ENCODE results near the gene CPNE9. TPM values are rescaled to one million over a fixed set of nuclear protein-coding genes. Genes with fewer than 3 reads are reported as not detected.

Gene CPNE9
- total and polyA plus RNA-seq, 2 of the 13 experiments (the other 11 are each of a cell fraction or from before 2014, with no cell fraction given), result 0.20 TPM; not detected in 1

DNA sequence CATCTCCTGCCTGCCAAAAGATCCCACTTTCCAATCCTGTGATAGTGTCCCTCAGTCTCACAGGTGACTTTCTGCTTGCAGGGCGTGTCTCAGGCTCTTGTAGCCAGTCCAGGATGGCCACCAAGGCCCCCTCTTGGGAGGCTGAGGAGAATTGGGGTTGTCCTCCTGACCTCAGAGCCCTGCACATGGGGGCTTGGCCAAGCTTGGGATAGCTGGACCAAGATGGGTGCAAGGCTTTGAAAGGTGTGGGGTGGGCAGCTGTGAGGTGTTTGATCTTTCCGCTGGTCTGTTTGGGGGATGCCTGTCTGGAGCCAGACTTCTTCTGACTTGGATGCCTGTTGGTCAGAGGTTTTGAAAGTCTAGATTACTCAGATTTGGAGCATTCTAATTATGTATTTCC is 12.0 kb upstream of the CPNE9 start (continued):
- TF ChIP-seq, protein P1, sequence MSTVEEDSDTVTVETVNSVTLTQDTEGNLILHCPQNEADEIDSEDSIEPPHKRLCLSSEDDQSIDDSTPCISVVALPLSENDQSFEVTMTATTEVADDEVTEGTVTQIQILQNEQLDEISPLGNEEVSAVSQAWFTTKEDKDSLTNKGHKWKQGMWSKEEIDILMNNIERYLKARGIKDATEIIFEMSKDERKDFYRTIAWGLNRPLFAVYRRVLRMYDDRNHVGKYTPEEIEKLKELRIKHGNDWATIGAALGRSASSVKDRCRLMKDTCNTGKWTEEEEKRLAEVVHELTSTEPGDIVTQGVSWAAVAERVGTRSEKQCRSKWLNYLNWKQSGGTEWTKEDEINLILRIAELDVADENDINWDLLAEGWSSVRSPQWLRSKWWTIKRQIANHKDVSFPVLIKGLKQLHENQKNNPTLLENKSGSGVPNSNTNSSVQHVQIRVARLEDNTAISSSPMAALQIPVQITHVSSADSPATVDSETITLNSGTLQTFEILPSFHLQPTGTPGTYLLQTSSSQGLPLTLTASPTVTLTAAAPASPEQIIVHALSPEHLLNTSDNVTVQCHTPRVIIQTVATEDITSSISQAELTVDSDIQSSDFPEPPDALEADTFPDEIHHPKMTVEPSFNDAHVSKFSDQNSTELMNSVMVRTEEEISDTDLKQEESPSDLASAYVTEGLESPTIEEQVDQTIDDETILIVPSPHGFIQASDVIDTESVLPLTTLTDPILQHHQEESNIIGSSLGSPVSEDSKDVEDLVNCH (CRISPR knock-in tag; IDR thresholded peaks at IDR 0.05), result no peak
- TF ChIP-seq ZNF160 (CRISPR knock-in tag; IDR thresholded peaks at IDR 0.05), result no peak

DNA sequence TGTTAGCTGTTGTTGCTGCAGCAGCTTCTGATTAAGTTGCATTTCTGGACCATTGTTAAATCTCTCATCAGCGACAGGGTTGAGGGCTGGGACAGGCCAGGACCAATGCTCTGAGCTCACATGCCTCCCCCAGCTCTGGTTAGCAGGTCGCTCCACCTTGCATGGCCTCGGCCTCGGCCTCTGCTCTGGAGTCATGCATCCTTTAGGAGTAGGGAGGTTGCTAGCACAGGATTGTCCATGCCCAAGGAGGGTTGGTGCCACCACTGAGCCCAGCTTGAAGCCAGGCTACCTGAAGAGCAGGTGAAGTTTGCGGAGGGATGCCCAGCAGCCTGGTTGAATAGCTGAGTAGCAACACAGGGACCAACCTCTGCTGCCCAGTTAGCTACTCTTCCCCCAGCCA is 11.2 kb upstream of the CPNE9 start:
- Histone ChIP-seq H3K4me1 (ENCODE audit: insufficient read depth, low read length) (no peaks in the 10 kb centered on the region), H3K9me3 (ENCODE audit: low read length) (no peaks in the 10 kb centered on the region), H4K20me1 (ENCODE audit: insufficient read depth, low read length) (no peaks in the 10 kb centered on the region), H3K9ac (ENCODE audit: insufficient read depth, low read depth, low read length) (no peak overlapping the region), H3K79me2 (ENCODE audit: insufficient read depth, low read length) (no peaks in the 10 kb centered on the region), H3K4me2 (ENCODE audit: low read depth, low read length) (no peak overlapping the region), H3K27ac (ENCODE audit: extremely low read length, insufficient read depth, low read length) (no peak overlapping the region), H3K36me3 (replicated peaks in 1 of 2; ENCODE audit: control insufficient read depth in 1 of 2, insufficient read depth in 2 of 2, low read length in 2 of 2) (peaks cover 29 to 59% of the 10 kb centered on the region in 2 experiments), H3K4me3 (replicated peaks in 1 of 3; ENCODE audit: insufficient read depth in 1 of 3, low read depth in 2 of 3, low read length in 3 of 3) (no peak overlapping the region), H2AFZ (ENCODE audit: low read length) (no peak overlapping the region), H3K27me3 (ENCODE audit: control insufficient read depth in 1 of 2, insufficient read depth in 2 of 2, low read length in 2 of 2) (no peaks in the 10 kb centered on the region)
- ChIA-PET POLR2A (no interaction called here), CTCF (ENCODE audit: low intra/inter-chr PET ratio, low total read pairs) (no interaction called here)
- intact Hi-C loops (cut with micrococcal nuclease; ENCODE audit: unreplicated experiment) (no loop called here), in situ Hi-C loops (cut with HindIII; ENCODE audit: extremely low pct_ligation_motif_present, low pct_unique_long_range_greater_than_20kb) (no loop called here)
- TF ChIP-seq, protein P2, sequence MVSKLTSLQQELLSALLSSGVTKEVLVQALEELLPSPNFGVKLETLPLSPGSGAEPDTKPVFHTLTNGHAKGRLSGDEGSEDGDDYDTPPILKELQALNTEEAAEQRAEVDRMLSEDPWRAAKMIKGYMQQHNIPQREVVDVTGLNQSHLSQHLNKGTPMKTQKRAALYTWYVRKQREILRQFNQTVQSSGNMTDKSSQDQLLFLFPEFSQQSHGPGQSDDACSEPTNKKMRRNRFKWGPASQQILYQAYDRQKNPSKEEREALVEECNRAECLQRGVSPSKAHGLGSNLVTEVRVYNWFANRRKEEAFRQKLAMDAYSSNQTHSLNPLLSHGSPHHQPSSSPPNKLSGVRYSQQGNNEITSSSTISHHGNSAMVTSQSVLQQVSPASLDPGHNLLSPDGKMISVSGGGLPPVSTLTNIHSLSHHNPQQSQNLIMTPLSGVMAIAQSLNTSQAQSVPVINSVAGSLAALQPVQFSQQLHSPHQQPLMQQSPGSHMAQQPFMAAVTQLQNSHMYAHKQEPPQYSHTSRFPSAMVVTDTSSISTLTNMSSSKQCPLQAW (CRISPR knock-in tag; IDR thresholded peaks at IDR 0.05), result no peak
- TF ChIP-seq HOXA9 (CRISPR knock-in tag; IDR thresholded peaks at IDR 0.05; ENCODE audit: borderline replicate concordance) (no peak), ZNF670 (CRISPR knock-in tag; IDR thresholded peaks at IDR 0.05; ENCODE audit: borderline replicate concordance) (no peak), ZNF431 (CRISPR knock-in tag; IDR thresholded peaks at IDR 0.05; ENCODE audit: borderline replicate concordance, low read depth) (no peak), ZBTB38 (CRISPR knock-in tag; IDR thresholded peaks at IDR 0.05) (no peak), SRSF1 (optimal IDR thresholded peaks at IDR 0.05; ENCODE audit: low read depth, low read length) (no peak), TGIF2 (CRISPR knock-in tag; IDR thresholded peaks at IDR 0.05) (no peak), FOXA3 (CRISPR knock-in tag; IDR thresholded peaks at IDR 0.05) (no peak), KLF6 (CRISPR knock-in tag; IDR thresholded peaks at IDR 0.05) (no peak), SATB2 (CRISPR knock-in tag; IDR thresholded peaks at IDR 0.05) (no peak), MAFF (IDR thresholded peaks at IDR 0.05; ENCODE audit: low read depth, low read length) (no peak), NAIF1 (CRISPR knock-in tag; IDR thresholded peaks at IDR 0.05; ENCODE audit: borderline replicate concordance) (no peak)
- FAIRE-seq (no peak), DNase-seq (ENCODE audit: low spot score) (no peak), ATAC-seq (no peak)
- no TSS peak for BruUV-seq (replicated peaks)
- 98% methylated on average over 5 of the region's 5 CpGs for whole genome bisulfite sequencing (ENCODE audit: low lambda C conversion rate)

All from HepG2 (cell line).